Cortex of kidney (tissue), 1 donor: ENCODE results near the gene STX17.
"Not testable (repeated sequence)": the region's sequence is repeated elsewhere in the genome, so short reads cannot be mapped to it uniquely, and the experiment has no call there.

Experiments
- DNase-seq: peaks from one replicate; lab custom pipeline; 2025; lab: John Stamatoyannopoulos, UW

Gene STX17

DNA sequence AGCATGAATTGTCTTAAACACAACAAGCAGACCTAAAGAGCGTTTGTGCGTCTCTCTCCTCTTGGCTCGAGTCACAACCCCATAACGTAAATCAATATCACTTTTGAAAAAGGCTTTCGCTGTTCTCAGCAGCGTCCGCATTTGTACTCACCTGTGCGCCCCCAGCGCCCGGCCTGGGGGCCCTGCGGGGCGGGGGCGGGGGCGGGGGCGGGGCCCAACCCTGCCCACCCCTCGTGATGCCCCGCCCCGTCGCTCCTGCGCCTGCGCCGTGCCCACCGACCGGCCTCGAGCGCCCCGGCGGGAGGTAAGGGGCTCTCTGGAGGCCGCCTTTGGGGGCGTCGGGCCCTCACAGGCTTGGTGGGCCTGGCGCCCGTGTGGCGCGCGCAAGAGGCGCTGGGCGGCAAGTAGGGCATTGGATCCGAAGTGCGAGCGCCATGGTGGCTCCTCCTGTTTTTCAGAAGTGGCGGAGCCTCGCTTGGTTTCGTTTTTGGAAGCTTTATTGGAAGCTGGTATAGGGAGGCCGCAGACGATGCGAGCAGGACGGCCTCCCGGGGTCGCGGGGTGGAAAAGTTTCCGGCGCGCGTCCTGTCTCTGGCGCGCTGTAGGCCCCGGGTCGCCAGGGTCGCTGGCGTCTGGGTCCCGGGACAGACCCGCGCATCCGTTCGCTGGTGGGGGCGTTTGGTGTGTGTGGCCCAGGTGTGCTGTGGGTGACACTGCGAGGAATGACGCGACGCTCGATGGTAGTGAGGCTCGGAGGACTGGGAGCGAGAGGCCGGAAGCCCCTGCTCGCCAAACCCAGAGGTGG lies at the start of gene STX17:
TSS of gene STX17 (plus strand) at position 252 of the 805 bp plus-strand sequence. CDS start 8,586 bp downstream, outside the sequence.
- DNase-seq, result no peak

DNA sequence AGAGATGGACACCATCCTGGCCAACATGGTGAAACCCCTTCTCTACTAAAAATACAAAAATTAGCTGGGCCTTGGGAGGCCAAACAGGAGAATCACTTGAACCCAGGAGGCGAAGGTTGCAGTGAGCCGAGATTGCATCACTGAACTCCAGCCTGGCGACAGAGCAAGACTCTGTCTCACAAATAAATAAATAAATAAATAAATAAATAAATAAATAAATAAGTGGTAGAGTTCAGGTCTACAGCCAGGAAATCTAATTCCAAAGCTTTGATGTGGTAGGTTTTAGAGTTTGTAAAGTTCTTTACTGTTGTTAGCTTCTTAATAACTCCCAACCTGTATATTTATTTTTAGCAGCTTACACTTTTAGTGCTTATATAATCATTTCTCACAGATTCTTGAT lies 48.9 kb upstream of the STX17 start:
- not testable (repeated sequence) for DNase-seq

DNA sequence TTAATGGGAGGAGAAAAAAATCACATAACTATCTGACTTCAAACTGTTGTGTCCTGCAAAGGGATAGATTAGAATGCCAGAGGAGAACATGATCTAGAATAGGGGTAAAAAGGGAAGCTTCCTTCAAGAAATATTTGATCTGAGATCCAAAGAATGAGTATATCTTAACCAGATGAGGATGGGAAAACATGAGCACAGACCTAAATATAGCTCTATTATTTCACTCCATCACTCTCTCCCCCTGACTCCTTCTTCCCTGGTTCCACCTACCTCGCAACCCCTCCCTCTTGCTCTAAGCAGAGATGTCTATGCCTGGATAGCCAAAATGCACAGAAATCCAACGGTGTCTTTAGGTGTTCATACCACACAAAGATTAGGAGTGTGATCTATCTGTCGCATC lies 48.4 kb upstream of the STX17 start:
- DNase-seq, result no peak

DNA sequence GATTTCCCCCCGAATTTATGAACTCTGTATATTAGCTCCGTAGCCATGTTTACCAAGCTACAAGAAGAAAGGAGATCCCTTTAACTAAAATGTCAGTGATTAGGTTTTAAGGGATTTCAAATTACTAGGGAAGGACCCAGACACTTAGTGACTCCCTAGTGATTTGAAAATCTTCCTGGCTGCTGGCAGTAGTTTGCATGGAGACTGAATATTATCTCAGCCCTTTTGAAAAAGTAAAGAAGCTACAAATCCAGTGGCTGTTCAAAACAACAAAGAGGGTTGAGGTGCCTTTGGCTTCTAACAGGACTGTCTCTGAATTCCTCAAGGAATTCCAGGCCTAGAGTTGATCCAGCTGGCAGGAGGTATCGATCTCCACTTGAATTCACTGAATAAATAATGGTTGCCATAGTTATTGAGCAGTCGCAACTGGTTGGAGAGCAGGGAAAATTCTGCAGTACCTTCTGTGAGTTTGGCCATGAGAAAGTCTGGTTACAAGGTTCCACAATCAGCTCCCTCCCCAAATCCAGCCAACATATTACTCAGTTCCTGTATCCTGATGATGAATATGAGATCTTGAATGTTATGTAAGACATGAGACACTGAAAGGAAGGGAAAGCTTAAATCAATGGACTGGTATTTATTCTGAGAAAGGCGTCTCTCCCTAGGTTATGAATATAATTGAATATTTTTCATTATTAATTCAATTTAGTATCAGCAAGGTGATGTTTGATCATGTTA lies 47.0 kb upstream of the STX17 start:
- no peak for DNase-seq

DNA sequence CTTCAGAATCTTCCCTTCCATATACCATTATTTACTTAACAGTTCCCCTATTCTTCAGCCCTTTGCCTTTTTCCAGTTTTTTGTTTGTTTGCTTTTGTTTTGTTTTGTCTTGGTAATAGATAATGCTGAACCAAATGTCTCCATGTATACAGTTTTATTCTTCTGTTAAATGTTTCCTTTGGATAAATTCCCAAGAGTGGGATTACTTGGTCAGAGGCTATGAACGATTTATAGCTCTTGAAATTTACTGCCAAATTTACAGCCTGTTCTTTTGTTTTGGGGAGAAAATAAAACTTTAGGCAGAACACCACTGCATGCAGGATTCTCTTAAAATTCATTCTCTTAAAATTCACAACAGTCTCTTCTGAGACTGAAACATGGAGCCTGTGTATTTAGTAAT lies 46.2 kb upstream of the STX17 start:
- no peak for DNase-seq

DNA sequence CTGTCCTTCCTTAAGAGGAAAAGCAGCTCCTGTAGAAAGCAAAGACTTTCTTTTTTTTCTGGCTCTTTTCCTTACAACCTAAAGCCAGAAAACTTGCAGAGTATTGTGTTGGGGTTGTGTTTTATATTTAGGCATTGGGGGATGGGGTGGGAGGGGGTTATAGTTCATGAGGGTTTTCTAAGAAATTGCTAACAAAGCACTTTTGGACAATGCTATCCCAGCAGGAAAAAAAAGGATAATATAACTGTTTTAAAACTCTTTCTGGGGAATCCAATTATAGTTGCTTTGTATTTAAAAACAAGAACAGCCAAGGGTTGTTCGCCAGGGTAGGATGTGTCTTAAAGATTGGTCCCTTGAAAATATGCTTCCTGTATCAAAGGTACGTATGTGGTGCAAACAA lies 42.5 kb upstream of the STX17 start:
- DNase-seq, result no peak

DNA sequence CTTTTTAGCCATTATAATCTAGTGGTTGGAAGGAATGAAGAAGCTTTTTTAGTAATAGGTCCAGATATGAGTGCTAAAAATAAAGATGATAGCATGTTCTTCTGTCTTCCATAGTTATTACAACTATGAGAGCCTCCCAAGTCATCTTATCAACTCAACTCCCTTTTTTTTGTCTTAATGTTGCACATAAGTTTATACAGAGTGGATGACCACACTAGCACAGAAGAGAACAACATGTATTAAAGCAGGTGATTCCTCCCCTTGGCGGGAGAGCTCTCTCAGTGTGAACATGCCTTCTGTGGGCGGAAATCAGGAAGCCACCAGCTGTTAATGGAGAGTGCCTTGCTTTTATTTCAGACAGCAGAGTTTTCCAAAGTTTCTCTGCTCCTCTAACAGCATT lies 40.1 kb upstream of the STX17 start:
- no peak for DNase-seq

DNA sequence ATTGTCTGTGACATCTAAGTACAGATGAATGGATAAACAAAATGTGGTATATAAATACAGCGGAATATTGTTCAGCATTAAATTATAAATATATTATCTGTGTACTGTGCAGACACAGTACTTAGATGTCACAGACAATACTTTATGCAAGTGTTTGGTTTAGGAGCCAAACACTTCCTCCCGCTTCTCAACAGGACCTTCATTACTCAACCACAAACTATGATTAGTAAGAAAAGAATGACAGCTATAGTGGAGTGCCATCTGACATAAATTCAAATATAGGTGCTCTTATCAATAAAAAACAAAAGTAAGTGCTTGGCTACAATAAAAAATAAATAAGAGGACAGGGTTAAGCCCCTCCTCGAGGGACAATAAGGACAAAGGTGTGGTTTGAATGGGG lies 38.9 kb upstream of the STX17 start:
- DNase-seq, result no peak

DNA sequence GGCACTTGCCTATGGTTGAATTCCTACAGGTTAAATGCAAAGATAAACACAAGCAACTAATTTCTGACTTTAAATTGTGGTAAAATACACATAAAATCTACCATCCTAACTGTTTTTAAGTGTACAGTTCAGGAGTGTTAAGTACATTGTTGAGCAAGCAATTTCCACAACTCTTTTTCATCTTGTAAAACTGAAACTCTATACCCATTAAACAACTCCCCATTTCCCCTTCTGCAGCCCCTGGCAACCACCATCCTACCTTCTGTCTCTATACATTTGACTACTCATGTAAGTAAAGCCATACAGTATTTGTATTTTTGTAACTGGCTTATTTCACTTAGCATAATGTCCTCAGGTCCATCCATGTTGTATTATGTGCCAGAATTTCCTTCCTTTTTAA lies 38.5 kb upstream of the STX17 start:
- no peak for DNase-seq

DNA sequence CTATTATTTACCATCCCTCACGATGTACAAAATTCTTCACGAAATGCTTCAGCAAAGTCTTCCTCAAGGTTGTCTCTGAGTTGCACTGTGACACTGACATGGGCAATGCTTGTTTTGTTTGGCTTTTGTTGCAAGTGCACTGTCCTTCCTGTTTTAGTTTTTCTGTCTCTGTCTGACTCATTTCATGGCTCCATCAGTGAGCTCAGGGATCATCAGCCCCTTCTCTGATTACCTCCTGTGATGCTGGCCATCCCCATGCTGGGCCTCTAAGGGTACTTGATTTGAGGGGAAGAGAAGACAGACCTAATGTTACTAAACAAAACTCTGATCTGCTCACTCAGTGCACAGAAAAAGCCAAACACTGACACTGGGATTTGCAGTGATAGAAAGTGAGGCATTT lies 37.6 kb upstream of the STX17 start:
- no peak for DNase-seq

DNA sequence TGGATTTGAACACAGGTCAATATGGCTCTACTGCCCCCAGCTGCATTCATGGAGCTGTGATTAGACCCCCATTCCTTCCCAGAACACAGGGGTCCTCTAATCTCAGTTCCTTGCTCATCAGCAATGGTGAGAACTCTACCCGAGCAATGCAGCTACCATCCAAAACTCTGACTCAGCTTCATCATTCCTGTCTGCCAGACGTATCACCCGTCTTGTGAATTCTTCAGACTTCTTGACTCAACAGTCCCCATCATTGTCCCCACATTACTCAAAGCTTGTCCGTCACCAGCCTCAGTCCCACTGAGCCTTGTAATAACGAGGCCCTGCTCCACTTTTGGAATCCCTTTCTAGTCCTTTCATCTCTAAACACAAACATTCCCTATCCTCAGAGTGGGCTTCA lies 36.3 kb upstream of the STX17 start:
- DNase-seq, result no peak

DNA sequence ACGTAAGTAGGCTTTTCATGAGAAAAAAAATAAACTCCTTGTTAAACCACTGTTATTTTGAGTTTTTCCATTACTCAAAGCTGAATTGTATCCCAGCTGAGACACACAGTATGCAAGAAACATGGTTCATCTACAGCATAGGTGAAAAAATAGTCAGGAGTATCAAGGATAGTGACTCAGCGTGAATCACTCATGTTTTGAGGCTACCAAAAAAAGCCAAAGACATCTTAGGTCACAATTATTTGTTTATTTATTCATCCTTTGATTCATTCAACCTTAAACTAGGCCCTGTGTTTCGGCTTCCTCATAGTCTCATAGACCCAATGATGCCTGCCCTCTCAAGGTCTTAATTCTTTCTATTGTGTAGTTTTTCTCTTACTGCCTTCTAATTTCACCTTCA lies 32.9 kb upstream of the STX17 start:
- DNase-seq, result no peak

DNA sequence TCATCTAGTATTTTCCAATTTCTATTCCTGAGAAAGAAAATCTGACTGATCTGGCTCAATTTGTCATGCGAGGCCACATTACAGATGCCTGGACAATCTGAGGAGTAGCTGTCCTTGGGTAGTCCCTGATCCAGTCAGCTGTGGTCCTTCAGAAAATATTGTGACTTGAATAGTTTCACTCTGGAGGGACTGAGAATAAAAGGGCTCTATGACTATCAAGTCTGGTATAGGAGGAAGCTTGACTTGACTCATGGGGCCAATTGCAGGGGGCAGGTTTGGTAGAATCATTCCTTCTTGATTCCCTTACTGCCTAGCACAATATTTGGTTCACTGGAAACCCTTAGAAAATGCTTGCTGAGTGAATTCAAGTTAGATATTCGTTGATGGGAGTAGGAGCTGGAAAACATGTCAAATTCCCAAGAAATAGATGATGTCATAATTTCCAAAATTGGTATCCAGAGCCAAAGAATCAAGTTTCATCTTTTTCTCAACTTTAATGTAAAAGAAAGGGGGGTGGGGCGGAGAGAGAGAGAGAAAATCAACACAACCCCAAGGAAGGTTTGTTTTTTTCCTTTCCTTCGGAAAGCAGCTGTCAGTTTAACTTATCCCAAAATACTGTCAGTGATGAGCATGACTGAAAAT lies 32.4 kb upstream of the STX17 start:
- DNase-seq, result no peak

DNA sequence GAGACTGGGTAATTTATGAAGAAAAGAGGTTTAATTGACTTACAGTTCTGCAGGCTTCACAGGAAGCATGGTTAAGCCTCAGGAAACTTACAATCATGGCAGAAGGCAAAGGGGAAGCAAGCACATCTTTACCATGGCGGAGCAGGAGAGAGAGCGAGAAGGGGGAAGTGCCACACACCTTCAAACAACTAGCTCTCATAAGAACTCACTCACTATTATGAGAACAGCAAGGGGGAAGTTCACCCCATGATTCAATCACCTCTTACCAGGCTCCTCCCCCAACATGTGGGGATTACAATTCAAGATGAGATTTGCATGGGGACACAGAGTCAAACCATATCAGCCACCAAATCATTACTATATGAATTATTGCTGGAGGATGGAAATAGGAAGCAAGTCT lies 30.3 kb upstream of the STX17 start:
- no peak for DNase-seq

DNA sequence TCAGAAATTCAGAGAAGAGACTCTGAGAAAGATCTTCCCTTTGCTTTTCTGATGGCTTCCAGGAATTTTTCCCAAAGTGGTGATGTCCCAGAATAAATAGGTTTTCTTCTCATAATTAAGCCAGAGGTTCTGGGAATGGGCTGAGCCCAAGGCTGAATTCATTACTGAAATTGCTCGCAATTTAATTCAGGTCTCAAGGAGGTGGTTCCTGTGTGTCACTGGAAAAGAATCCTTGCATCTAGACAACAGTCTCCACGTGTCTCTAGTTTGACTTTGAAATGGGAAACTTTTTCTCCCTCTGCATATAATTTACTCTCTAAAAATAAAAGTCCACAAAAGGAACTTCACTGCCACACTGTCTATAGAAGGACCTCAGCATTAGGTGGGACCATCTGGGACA lies 27.8 kb upstream of the STX17 start:
- DNase-seq, result no peak

DNA sequence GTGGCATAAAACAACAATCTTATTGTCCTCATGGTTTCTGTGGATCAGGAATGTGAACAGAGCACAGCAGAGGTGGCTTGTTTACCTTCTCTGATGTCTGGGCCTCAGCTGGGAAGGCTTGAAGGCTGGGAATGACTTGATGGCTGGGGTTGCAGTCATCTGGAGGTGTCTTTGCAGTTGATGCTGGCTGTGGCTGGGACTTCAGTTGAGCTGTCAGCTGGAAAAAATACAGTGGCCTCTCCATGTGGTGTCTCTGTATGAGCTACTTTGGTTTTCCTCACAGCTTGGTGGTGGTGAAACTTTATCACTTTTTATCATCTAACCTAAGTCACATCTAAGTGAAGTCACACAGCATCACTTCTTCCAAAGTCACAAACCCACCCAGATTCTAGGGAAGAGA lies 24.7 kb upstream of the STX17 start:
- DNase-seq, result no peak

DNA sequence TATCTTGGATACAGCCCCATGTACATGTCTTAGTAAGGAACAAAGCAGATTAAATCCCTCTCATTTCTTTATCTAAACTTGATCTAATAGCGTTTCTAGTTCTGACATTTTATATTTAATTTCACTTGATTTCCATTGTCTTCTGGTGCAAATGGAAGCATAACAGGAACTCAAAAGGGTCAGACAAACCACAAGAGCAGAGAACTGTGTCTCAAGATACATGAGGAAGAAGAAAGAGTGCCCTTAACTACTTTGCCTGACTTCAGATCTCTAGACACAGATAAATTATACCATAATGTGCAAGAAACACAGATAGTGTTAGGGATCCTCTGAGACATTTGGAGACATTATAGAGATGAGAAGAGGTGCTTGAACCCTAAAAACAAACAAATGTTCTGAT lies 20.7 kb upstream of the STX17 start:
- no peak for DNase-seq

DNA sequence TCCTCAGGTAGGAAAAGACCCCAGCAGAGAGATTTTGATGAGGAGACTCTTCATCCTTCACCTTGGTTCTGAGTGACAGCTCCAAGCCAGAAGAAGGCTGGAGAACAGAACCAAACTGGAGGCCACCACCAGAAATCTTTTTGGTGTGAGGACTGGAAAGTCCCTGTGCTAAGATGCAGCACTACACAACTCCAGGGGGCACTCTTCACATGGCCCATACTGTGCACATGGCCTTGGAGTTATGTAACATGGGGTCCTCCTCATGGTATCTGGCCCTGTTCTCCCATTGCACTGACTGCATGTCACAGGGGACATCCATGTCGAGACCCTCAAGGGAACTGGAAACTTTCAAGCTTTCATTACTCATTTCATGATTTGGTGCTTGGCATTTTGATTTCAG lies 17.3 kb upstream of the STX17 start:
- no peak for DNase-seq

DNA sequence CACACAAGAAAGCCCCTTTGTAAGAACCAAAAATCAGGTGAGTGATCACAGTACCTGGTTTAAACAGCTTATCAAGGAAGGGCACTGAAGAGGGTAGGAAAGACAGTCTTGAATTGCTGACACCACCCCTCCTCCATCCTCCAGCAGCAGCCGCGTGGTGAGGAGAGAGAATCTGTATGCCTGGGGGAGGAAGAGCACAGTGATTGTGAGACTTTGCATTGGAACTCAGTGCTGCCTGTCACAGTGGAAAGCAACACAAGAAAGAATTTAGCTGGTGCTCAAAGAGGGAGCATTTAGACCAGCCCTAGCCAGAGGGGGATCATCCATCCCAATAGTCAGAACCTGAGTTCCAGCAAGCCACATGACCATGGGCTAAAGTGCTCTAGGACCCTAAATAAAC lies 11.6 kb upstream of the STX17 start:
- DNase-seq, result no peak

DNA sequence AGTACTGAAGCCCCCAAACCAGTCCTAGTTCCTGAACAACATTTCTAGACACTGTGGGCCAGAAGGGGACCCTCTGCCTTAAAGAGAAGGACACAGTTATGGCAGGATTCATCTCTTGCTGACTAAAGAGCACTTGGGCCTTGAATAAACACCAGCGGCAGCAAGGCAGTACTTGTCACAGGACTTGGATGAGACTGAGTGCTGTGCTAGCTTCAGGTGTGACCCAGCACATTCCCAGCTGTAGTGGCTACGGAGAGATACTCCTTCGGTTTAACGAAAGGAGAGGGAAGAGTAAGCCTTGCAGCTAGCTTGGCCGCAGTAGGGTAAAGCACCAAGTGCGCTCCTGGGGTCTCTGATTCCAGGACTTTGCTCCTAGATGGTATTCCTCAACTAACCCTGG lies 10.9 kb upstream of the STX17 start:
- no peak for DNase-seq

DNA sequence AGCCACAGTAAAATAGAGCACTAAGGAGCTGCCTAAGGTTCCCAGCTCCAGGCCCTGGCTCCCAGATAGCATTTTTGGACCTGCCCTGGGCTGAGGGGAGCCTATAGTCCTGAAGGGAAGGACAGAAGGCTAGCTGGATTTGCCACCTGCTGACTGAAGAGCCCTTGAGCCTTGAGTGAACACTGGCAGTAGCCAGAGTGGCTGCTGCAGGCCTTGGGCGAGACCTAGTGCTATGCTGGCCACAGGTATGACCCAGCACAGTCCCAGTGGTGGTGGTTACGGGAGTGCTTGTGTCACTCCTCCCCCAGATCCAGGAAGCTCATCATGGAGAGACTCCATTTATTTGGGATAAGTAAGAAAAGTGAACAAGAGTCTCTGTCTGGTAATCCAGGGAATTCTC lies 10.3 kb upstream of the STX17 start:
- DNase-seq, result no peak

DNA sequence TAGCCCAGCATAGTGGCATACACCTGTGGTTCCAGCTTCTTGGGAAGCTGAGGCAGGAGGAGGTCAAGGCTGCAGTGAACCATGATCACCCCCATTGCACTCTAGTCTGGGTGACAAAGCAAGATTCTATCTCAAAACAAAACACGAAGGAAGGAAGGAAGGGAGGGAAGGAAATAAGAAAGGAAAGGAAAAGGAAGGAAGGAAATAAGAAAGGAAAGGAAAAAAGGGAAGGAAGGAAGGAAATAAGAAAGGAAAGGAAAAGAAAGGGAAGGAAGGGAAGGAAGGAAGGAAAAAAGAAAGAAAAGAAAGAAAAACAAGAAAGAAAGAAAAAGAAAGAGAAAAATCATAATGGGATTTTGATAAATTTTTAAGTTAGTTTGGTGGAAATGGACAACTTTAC lies 3.1 kb upstream of the STX17 start:
- no peak for DNase-seq

DNA sequence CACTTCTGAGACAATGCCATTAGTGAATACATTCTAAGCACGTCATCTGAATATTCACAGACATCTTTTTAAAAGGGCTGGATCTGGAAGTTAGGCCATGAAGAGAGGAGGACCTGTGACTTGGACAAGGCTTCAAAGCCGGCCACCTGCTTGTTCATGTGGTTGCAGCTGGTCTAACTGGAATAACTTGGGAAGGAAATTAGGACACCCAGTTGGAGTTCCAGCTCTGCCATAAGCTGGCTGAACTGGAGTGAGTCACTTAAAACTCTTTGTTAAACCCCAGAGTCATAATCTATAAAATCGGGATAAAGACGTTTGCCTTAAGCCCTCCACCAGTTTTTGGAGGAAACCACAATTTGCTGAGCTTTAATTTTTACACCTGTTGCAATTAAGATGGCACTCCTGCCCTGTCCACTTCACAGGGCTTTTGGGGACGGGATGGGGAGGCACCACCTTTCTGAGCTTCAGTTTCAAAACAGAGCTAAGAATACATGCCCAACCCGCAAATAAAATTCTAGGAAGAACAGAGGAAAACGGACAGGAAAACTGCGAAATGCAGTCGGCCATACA lies 536 bp upstream of the STX17 start:
- no peak for DNase-seq
